DMS79 treated with DMSO at 0.1 percent for 48 hours (cell line): ENCODE measurements around the gene SENP1.

Source experiments
- DNase-seq: peaks from one replicate; lab custom pipeline; 2025; lab: John Stamatoyannopoulos, UW

SENP1 gene

GRCh38 chr12:48036818-48037217 lies 69.1 kb downstream of the SENP1 start:
- no peak for DNase-seq

GRCh38 chr12:48034835-48035805 lies 70.8 kb downstream of the SENP1 start:
- no peak for DNase-seq

GRCh38 chr12:48033451-48033850 lies 72.4 kb downstream of the SENP1 start:
- no peak for DNase-seq

- no peak for DNase-seq
Observed at GRCh38 chr12:48032597-48032996, 73.3 kb downstream of the SENP1 start.

- DNase-seq: no peak
Observed at GRCh38 chr12:48031135-48031960, 74.5 kb downstream of the SENP1 start.

GRCh38 chr12:48030173-48030650 lies 75.7 kb downstream of the SENP1 start:
- no peak for DNase-seq

GRCh38 chr12:48029491-48030172 lies 76.2 kb downstream of the SENP1 start:
- DNase-seq: no peak

- no peak for DNase-seq
Observed at GRCh38 chr12:48028541-48029431, 77.1 kb downstream of the SENP1 start.

- DNase-seq: no peak
Observed at GRCh38 chr12:48027183-48028002, 78.5 kb downstream of the SENP1 start.

- no peak for DNase-seq
Observed at GRCh38 chr12:48026060-48026827, 79.6 kb downstream of the SENP1 start.

GRCh38 chr12:48025281-48025680 lies 80.6 kb downstream of the SENP1 start:
- no peak for DNase-seq

- no peak for DNase-seq
Observed at GRCh38 chr12:48024735-48025134, 81.1 kb downstream of the SENP1 start.

GRCh38 chr12:48023386-48023785 lies 82.5 kb downstream of the SENP1 start:
- peak; percentile 39 for DNase-seq

- DNase-seq: no peak
Observed at GRCh38 chr12:48022676-48023385, 83.0 kb downstream of the SENP1 start.

GRCh38 chr12:48022180-48022521 lies 83.7 kb downstream of the SENP1 start:
- no peak for DNase-seq

GRCh38 chr12:48021485-48022179 lies 84.2 kb downstream of the SENP1 start:
- DNase-seq: peak; percentile 91

GRCh38 chr12:48019639-48020265 lies 86.1 kb downstream of the SENP1 start:
- DNase-seq: no peak

GRCh38 chr12:48018618-48018995 lies 87.3 kb downstream of the SENP1 start:
- DNase-seq: no peak
